GM12891 (cell line): Measurements from ENCODE around the gene CCR7.

Experiments used
- POLR2A ChIP-seq: IDR thresholded peaks from 2 replicates; pipeline ENCODE4 v1.6.1; 2011; ENCODE audit warnings: low read depth, low read length, control low read depth
- POLR2AphosphoS5 ChIP-seq: IDR thresholded peaks from 2 replicates; pipeline ENCODE4 v1.6.1; 2011; ENCODE audit warnings: low read depth, low read length, control low read depth
- TAF1 ChIP-seq: IDR thresholded peaks from 2 replicates; pipeline ENCODE4 v1.6.1; 2011; ENCODE audit warnings: low read depth, low read length, control low read depth

- no peak for TF ChIP-seq POLR2A
- no peak for TF ChIP-seq POLR2AphosphoS5
- no peak for TF ChIP-seq TAF1
Observed at GRCh38 chr17:40608061-40608581, 42.8 kb upstream of the CCR7 start.
